Occipital lobe (tissue), 2 donors: ENCODE results near the gene DFFB. TPM values are rescaled to one million over a fixed set of nuclear protein-coding genes. Genes with fewer than 3 reads are reported as not detected.
"Not testable (repeated sequence)": the region's sequence is repeated elsewhere in the genome, so short reads cannot be mapped to it uniquely, and the experiment has no call there.

Experiments
- DNase-seq: peaks from one replicate; lab custom pipeline; 2025; lab: John Stamatoyannopoulos, UW
- total RNA-seq: library from RNA; depleted of rRNA; stranded (reverse); fragments of >200 nt; gene quantifications from one replicate; pipeline ENCODE4 v1.2.3, GENCODE V29; 2014

Gene DFFB, protein sequence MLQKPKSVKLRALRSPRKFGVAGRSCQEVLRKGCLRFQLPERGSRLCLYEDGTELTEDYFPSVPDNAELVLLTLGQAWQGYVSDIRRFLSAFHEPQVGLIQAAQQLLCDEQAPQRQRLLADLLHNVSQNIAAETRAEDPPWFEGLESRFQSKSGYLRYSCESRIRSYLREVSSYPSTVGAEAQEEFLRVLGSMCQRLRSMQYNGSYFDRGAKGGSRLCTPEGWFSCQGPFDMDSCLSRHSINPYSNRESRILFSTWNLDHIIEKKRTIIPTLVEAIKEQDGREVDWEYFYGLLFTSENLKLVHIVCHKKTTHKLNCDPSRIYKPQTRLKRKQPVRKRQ
- 12.6 TPM for total RNA-seq

DNA sequence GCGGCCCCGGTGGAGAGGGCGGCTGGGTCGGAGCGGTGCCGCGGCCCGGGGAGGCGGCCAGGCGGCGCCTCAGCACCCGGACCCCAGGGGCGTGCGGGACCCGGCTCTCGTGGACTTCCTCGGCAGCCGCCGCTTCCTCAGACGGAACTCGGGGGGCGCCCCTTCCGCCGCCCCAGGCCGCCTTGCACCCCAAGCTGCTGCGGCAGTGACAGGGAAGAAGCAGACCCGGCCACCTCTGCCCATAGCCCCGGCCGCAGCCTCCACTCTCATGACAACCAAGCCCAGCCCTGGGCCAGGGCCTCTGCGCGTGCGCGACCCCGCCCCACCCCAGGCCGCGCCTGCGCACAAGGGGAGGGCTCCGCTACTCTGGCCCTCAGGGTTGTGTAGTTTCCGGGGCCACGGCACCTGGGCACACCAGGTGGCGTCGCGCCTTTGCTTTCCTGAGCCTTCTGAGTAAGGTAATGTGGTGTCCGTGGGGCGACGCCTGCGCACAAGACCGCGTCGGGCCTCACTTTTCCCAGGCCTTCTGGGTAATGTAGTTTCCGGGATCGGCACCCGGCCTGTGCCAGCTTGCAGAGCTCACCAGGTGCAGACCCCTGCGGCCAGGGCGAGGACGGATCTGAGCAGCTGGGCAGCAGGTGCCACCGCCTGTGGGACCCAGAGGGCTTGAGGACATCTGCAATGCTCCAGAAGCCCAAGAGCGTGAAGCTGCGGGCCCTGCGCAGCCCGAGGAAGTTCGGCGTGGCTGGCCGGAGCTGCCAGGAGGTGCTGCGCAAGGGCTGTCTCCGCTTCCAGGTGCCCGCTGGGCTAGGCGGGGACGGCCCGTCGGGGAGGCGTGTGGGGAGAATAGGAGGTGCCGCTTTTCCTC lies at the start of gene DFFB, which contains the start of gene CEP104:
Gene DFFB (plus strand): TSS at position 554 of the 868 bp plus-strand sequence. CDS start 128 bp downstream, at position 682.
Gene CEP104 (minus strand): TSS at position 289 of the 868 bp plus-strand sequence. CDS start 4,804 bp downstream, outside the sequence.
- peak; percentile 87 for DNase-seq

GRCh38 chr1:3807769-3808168 lies 49.5 kb upstream of the DFFB start:
- no peak for DNase-seq

DNA sequence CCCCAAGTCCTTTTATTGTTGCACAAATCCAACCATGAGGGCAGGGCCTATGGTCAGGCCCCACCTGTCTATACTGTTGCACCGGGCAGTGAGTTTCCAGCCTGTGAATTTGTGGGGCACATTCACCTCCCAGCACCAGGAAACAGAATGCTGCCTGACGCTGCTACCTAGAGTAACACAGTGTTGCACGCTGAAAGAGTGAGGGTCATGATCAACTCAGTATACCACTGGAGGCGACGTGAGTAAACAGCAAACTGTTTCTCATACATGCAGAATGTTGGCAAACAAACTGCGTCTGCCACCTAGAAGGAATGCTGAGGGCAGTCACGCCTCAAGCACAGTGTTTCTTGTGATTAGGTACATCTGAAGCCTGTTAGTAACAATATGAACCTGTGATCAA lies 47.6 kb upstream of the DFFB start:
- no peak for DNase-seq

DNA sequence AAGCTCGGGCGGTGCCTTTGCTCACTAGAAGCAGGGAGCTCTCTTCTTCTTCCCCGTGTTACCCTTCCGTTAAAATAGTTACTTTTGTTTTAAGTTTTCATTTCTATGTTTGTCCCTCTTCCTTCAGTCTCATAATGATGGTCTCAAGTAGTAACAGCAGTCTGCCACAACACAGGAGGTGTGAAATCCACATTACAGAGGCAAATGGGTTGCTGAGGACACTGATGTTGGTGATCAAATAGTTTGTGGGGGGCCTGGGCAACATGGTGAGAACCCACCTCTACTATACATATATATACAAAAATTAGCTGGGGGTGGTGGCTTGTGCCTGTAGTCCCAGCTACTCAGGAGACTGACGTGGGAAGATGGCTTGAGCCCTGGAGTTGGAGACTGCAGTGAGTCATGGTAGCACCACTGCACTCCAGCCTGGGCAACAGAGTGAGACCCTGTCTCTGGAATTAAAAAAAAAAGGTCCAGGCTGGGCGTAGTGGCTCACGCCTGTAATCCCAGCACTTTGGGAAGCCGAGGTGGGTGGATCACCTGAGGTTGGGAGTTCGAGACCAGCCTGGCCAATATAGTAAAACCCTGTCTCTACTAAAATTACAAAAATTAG lies 47.0 kb upstream of the DFFB start:
- DNase-seq: not testable (repeated sequence)

DNA sequence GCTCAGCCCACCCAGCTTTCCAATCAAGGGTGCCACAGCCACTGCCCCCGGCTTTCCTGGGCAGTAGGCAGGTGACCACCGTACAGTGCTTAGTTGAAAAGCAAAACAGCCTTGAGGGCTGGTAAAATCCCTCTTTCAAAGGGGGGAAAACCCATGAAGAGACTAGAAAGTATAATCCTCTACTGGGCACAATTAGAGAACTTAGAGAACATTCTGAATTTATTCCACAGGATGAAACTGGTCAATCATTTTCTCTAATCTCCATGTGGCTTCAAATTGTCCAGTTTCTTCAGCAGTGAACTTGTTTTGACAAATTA lies 45.7 kb upstream of the DFFB start:
- DNase-seq: no peak

GRCh38 chr1:3814065-3814464 lies 43.2 kb upstream of the DFFB start:
- DNase-seq: no peak

GRCh38 chr1:3814771-3815561 lies 42.3 kb upstream of the DFFB start:
- DNase-seq: no peak

GRCh38 chr1:3816331-3817137 lies 40.7 kb upstream of the DFFB start:
- no peak for DNase-seq

- DNase-seq: no peak
Observed at GRCh38 chr1:3817138-3817740, 40.0 kb upstream of the DFFB start.

GRCh38 chr1:3817821-3818597 lies 39.3 kb upstream of the DFFB start:
- DNase-seq: no peak

DNA sequence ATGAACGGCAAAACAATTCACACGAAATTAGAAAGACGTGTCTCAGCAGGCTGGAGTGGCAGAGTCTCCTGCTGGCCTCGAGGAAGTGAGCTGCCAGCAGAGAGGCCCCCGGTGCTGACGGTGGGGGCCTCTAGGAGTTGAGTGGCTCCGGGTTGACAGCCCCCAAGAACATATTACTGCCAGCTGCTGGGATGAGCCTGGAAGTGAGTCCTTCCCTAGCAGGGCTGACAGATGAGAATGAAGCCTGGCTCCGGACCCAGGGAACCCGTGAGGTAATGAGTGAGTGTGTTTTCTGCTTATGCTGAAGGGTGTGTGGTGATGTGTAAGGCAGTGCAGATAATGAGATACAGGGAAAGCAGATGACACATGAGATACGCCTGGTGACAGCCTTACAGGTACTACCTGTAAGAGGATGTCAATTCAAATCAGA lies 37.5 kb upstream of the DFFB start:
- no peak for DNase-seq

- no peak for DNase-seq
Observed at GRCh38 chr1:3820316-3820715, 37.0 kb upstream of the DFFB start.

DNA sequence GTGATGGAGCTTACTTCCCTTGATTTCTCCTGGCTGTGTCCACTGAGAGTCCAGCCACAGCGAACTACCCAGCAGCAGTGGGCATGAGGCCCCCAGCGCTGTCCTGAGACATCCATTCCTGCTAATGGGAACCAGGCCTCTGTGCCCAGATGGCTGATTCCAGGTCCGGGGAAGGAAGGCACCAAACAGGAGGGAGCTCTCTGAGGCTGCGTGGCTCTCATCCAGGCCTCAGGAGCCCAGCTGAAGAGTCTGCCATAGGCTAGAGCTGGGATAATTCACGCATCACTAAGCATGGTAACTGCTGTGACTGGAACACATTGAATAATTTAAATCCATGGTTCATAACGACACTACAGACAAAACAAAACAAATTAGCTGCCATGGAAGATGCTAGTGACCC lies 36.3 kb upstream of the DFFB start:
- DNase-seq: no peak

DNA sequence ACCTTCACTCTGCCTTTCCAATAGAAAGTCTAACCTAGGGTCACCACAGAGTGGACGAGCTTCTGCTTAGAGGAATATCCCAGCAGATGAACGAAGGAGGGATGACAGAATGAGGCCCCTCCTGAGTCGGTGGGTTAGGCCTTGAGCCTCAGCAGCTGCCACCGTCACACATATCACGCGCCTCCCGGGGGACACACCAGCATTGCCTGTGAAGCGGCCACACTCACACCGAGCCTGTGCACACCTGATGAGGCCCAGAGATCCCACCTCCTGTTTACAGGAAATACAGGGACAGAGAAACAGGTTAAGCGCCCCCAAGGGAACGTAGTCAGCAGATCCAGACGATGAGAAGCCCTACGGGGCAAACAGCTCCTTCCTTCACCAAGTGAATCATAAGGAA lies 35.8 kb upstream of the DFFB start:
- no peak for DNase-seq

- no peak for DNase-seq
Observed at GRCh38 chr1:3821908-3822307, 35.4 kb upstream of the DFFB start.

GRCh38 chr1:3822421-3822820 lies 34.9 kb upstream of the DFFB start:
- no peak for DNase-seq

DNA sequence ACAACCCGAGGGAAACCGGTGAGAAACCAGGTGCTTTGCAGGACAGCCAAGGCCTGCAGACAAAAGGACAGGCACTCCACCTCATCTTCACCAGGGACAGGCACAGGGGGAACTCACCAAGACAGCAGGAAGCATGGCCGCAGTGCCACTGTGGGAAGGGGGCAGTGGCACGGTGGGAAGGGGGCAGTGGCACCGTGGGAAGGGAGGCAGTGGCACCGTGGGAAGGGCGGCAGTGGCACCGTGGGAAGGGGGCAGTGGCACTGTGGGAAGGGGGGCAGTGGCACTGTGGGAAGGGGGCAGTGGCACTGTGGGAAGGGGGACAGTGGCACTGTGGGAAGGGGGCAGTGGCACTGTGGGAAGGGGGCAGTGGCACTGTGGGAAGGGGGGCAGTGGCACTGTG lies 32.6 kb upstream of the DFFB start:
- no peak for DNase-seq

- DNase-seq: no peak
Observed at GRCh38 chr1:3825356-3825755, 31.9 kb upstream of the DFFB start.

- DNase-seq: no peak
Observed at GRCh38 chr1:3827813-3828307, 29.4 kb upstream of the DFFB start.
